Glomerular endothelial cell (primary cell): ENCODE data around the gene KBTBD8. TPM values are rescaled to one million over a fixed set of nuclear protein-coding genes. Genes with fewer than 3 reads are reported as not detected.

Experiments
- DNase-seq: peaks from one replicate; pipeline ENCODE4 v3.0.0-alpha.2; 2011; ENCODE audit warnings: low read depth, low spot score; ENCODE audit errors: extremely low read depth
- total RNA-seq: library from RNA; depleted of rRNA; stranded (reverse); fragments of >200 nt; gene quantifications from 2 replicates; pipeline ENCODE4 v1.2.3, GENCODE V29; 2015

KBTBD8 gene
- total RNA-seq, 1 donor from 2014 or later: 1.1 TPM

DNA sequence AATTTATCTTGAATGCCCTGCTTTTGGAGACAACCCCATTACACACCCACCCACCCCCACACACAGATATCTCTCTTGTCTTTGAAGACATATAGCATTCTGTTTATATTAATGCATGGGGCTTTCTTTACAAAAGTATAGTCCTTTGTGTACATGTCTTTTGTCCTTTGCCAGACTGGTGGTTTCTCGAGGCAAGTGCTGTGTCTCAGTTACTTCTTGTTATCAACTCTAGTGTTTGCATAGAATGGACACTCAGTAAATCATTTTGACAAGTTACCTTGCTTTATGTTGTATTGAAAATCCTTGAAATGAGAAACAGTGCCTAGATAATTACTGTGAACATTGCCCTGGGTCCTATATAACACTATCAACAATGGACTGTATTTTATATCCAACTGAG, 33.9 kb downstream of the KBTBD8 start:
- DNase-seq: no peak

DNA sequence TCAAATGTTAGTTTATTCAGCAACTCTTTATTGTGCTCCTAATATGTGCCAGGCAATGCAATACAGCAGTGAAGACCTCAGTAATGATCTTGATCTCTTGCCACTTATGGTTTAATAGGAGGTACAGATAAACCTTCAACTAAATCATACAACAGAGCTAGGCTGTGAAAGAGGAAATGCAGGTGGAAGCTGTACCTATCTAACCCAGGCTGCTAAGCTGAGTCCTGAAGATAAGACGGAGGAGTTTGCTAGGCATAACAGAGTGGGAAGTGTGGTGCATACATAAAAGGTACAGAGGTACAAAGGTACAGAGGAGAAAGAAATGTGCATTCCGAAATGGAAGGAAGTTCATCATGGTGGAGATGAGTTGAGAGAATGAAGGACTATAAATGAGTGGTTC, 35.0 kb downstream of the KBTBD8 start:
- no peak for DNase-seq

DNA sequence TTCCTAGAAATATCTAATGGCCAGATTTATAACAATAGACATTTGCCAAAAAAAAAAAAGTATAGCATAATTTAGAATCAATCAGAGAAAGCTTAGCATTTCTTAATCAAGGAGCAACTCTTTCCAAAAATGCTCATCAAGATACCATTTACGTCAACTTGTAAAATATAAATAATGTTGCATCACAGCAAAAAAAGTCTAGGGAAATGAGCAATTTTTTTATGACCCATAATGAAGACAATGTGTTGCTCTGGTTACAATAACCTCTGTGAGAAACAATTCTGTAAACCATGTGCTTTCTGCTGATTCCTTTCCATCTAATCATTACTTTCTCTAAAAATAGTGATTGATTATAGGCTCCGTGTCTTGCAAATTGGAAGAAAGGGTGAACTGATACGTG, 36.3 kb downstream of the KBTBD8 start:
- no peak for DNase-seq

DNA sequence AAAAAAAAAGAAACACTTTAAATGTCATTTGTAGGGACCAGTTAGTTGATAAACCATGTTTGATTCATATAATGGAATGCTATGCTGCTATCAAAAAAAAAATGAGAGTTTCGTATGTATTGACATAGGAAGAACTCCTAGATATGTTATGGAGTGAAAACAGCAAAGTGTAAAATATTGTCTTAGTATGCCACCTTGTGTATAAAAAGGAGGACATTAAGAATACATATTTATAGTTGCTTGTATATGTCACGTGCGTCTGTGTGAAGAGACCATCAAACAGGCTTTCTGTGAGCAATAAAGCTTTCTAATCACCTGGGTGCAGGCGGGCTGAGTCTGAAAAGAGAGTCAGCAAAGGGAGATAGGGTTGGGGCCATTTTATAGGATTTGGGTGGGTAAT, 39.5 kb downstream of the KBTBD8 start:
- DNase-seq: no peak

DNA sequence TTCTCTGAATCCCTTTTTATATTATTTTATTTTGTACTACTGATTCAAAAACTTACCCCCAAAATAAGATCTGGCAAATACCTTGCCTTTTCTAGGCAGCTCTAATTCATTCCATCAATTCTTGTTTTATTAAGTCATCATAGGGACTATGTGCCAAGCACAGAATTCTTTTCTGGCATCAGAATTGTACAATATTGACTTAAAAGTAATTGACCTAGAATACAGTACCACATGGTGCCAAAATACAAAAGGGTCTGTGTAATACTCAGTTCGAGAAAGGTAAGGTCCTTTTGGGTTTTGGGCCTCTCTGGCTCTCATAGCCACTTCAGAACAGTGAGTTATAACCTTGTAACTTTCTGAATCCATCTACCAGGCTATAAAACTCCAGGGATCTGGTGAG, 46.2 kb downstream of the KBTBD8 start:
- no peak for DNase-seq

DNA sequence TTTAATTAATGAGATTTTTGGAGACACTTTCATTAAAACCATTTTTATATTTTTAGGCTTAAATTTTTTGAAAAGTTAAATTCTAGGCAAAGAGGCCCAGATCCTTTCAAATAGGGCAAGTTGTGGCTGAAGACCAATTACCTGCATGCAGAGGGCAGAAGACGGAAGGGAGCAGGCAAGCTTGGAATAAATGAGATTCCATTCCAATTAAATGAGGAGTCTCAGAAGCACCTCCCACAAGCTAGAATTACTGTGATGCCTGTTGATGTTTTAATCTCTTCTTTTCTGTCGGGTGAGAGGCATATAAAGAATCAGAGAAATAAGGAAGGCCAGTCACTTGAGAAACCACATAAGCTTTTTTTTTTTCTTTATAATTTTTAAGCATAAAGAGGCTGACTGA, 46.8 kb downstream of the KBTBD8 start:
- DNase-seq: no peak

DNA sequence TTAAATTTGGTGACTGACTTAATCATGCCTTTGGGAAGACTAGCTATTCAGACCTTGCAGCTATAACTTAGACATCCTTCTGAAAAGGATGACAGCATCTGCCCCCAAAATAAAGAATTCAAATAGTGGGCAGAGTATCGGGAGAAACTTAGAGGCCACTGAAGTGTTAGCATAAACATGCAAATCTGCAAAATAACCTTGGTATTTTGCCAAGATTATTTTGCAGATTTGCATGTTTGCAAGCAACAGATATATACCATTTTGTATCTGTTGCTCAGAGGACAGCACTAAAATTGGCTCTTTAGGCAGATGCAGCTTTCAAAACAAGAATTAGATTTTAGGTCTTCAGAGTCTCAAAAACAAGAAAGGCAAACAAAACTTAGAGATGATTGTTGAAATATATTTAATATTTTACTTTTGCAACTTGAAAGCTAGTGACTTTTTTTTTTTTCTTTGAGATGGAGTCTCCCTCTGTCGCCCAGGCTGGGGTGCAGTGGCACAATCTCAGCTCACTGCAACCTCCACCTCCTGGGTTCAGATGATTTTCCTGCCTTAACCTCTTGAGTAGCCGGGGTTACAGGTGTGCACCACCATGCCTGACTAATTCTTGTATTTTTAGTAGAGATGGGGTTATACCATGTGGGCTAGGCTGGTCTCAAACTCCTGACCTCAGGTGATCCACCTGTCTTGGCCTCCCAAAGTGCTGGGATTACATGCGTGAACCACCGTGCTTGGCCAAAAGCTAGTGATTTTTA, 47.8 kb downstream of the KBTBD8 start:
- no peak for DNase-seq

DNA sequence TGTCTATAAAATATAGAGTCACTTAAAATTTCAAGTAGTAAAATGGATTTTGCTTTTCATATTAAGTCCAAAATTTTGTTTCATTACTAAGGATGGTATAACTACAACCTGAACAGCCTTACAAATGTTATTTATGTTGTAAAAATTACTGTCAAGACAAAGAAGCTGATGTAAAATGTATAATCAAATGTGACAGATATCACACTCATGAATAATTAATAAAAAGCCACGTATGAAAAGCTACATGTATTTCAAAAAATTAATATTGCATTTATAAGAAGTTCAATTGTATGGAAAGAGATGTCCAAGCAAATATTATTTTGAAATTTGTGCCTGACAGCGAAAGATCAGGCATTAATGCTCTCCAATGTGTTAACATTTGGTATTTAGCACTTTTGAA, 48.9 kb downstream of the KBTBD8 start:
- DNase-seq: no peak

DNA sequence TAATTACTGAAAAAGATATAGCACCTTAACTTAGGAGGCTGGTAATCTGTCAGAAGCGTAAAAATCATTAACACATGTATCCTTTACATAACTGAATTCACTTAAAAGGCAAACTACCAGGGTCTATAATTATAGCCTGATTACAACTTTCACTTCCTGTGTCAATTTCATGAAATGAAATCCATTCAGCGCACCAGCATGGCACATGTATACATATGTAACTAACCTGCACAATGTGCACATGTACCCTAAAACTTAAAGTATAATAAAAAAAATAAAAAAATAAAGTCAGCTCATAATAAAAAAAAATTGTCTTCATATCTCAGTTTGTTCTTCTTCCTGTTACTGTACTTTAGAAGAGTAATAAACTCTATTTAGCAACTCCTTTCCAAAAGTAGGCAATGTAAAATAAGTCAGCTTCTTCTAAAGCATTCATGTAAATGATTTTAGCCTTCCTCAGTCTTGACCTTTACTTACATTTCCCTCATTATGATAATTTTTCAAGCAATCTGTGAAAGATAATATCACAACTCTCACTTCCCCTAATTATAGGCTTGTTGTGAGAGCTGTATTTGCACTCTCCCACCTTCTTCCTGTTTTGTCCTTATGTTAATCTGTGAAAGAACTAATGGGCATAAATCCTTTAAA, 50.1 kb downstream of the KBTBD8 start:
- DNase-seq: no peak

DNA sequence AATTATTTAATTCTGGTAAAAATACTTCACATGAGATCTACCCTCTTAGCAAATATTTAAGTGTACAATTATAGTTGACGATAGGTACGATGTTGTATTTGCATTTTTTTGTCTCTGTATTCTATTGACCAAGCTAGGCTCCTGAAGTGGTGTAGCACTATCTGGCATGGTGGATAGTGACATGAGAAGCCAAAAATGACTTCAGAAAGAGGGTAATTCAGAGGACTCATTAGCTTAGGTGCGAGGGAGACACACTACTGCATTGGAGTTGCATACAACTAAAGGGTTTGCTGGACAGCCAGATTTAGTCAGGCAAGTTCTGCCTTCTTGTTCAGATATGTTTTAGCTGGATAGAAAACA, 50.6 kb downstream of the KBTBD8 start:
- no peak for DNase-seq

DNA sequence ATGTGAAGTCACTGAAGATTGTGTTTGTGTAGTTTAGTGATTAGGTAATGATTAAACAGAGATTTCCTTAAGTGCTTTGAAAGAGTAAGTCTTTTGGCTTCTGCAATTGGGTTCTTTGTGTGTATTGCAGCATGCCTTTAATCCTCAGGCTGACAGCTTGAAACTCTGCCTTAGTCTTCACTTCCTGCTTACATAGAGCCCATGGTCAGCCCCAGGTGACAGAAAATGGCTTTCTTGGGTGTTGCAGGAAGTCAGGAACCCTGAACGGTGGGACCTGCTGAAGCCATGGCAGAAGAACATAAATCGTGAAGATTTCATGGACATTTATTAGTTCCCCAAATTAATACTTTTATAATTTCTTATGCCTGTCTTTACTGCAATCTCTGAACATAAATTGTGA, 61.3 kb downstream of the KBTBD8 start:
- DNase-seq: no peak
